Endodermal cell (in vitro differentiated cells): ENCODE measurements around the gene CAP2. TPM values are rescaled to one million over a fixed set of nuclear protein-coding genes. Genes with fewer than 3 reads are reported as not detected.
"Not testable (repeated sequence)": the region's sequence is repeated elsewhere in the genome, so short reads cannot be mapped to it uniquely, and the experiment has no call there.

Experiments used
- DNase-seq: peaks from one replicate; pipeline ENCODE4 v3.0.0-alpha.2; 2017
- H3K27ac ChIP-seq: 2 replicates; pipeline ENCODE4 v1.5.1; 2013; ENCODE audit warnings: mild to moderate bottlenecking, low read depth, low read length, moderate library complexity
- H3K27me3 ChIP-seq: 2 replicates; pipeline ENCODE4 v1.6.1; 2013; ENCODE audit warnings: mild to moderate bottlenecking, low read length, moderate library complexity; ENCODE audit not compliant: insufficient read depth, control insufficient read depth, poor library complexity, severe bottlenecking
- H3K36me3 ChIP-seq: 2 replicates; pipeline ENCODE4 v1.7.0; 2013; ENCODE audit warnings: mild to moderate bottlenecking, low read length, moderate library complexity; ENCODE audit not compliant: control insufficient read depth, insufficient read depth
- H3K4me1 ChIP-seq: one replicate; pipeline ENCODE4 v1.7.0; 2013; ENCODE audit warnings: low read length; ENCODE audit not compliant: control insufficient read depth, insufficient read depth
- H3K4me3 ChIP-seq: 2 replicates; pipeline ENCODE4 v1.5.1; 2013; ENCODE audit warnings: mild to moderate bottlenecking, low read length, moderate library complexity
- H3K9ac ChIP-seq: 2 replicates; pipeline ENCODE4 v1.6.1; 2013; ENCODE audit warnings: mild to moderate bottlenecking, low read length, moderate library complexity; ENCODE audit not compliant: poor library complexity, severe bottlenecking; ENCODE audit errors: extremely low read depth
- H3K9me3 ChIP-seq: 2 replicates; pipeline ENCODE4 v1.6.1; 2013; ENCODE audit warnings: mild to moderate bottlenecking, low read length, moderate library complexity; ENCODE audit not compliant: control insufficient read depth
- H3K27ac Mint-ChIP-seq: 2 replicates; pipeline ENCODE4 v1.8.0; 2020; ENCODE audit warnings: mixed read lengths
- H3K27me3 Mint-ChIP-seq: 2 replicates; pipeline ENCODE4 v1.8.0; 2021; ENCODE audit warnings: mild to moderate bottlenecking, mixed read lengths; ENCODE audit not compliant: insufficient read depth
- H3K36me3 Mint-ChIP-seq: 2 replicates; pipeline ENCODE4 v1.8.0; 2020; ENCODE audit warnings: low read depth, mixed read lengths
- H3K4me1 Mint-ChIP-seq: 2 replicates; pipeline ENCODE4 v1.8.0; 2020; ENCODE audit warnings: mixed read lengths
- H3K4me3 Mint-ChIP-seq: 2 replicates; pipeline ENCODE4 v1.8.0; 2020; ENCODE audit warnings: mild to moderate bottlenecking, moderate library complexity, mixed read lengths
- H3K9me3 Mint-ChIP-seq: 2 replicates; pipeline ENCODE4 v1.8.0; 2020; ENCODE audit warnings: mild to moderate bottlenecking, mixed read lengths
- CTCF ChIP-seq: fragments of 200-600 bp; sonication (generic); conservative IDR thresholded peaks from 2 replicates; pipeline ENCODE4 v1.5.0; 2021; ENCODE audit warnings: antibody characterized with exemption, mild to moderate bottlenecking
- WGBS, 2 experiments: methylation state at CpG; one replicate each; pipeline versions ENCODE4 v1.1.5 to v1.1.7; 2013; ENCODE audit warnings: missing lambda C conversion rate in 2 of 2, mixed read lengths in 1 of 2; ENCODE audit not compliant: insufficient coverage in 1 of 2, insufficient read length in 1 of 2; 5-methylcytosine and 5-hydroxymethylcytosine counted together
- total RNA-seq, 2 donors: library from RNA; stranded (reverse); fragmentation: NEBNext Ultra II Directional in 1 of 2; extraction: Animal tissue kit (Norgen Biotek cat#: 25700) in 1 of 2; gene quantifications; 2 replicates in 1 of 2; 3 replicates in 1 of 2; pipeline ENCODE4 v1.2.1, GENCODE V29; 2021

The CAP2 gene
- total RNA-seq, 2 donors from 2014 or later = 29.8 to 35.9 TPM

GRCh38 chr6:17427617-17428016 is 34.2 kb downstream of the CAP2 start:
- H3K27me3 ChIP-seq = no peaks in the 10 kb centered on the region
- peaks cover 47% of the 10 kb centered on the region for H3K36me3 Mint-ChIP-seq
- 100% methylated on average over 2 of the region's 2 CpGs; no CpG with 5 or more reads in 1 of the 2 experiments for WGBS, 2 experiments
- peaks cover 92% of the 10 kb centered on the region for H3K36me3 ChIP-seq
- no peak overlapping the region for H3K4me3 ChIP-seq
- DNase-seq = no peak
- H3K9ac ChIP-seq = no peak overlapping the region
- H3K27ac ChIP-seq = no peak overlapping the region
- peaks cover 8% of the 10 kb centered on the region for H3K4me1 ChIP-seq
- no peak for TF ChIP-seq CTCF
- peaks cover 23% of the 10 kb centered on the region for H3K4me1 Mint-ChIP-seq
- no peak overlapping the region for H3K4me3 Mint-ChIP-seq
- no peak overlapping the region for H3K27ac Mint-ChIP-seq
- no peaks in the 10 kb centered on the region for H3K9me3 ChIP-seq
- no peaks in the 10 kb centered on the region for H3K27me3 Mint-ChIP-seq
- H3K9me3 Mint-ChIP-seq = no peaks in the 10 kb centered on the region

GRCh38 chr6:17428595-17429120 is 35.3 kb downstream of the CAP2 start:
- WGBS, 2 experiments = 90 to 93% methylated on average over 2 to 3 of the region's 5 CpGs
- H3K27ac Mint-ChIP-seq, H3K4me3 Mint-ChIP-seq, H3K9me3 Mint-ChIP-seq, H3K9ac ChIP-seq, H3K4me1 ChIP-seq, H3K27me3 Mint-ChIP-seq, H3K9me3 ChIP-seq, H3K27me3 ChIP-seq, H3K27ac ChIP-seq, H3K4me3 ChIP-seq, DNase-seq: not testable (repeated sequence)
- peaks cover 91% of the 10 kb centered on the region for H3K36me3 ChIP-seq
- peaks cover 25% of the 10 kb centered on the region for H3K4me1 Mint-ChIP-seq
- H3K36me3 Mint-ChIP-seq = peaks cover 48% of the 10 kb centered on the region

GRCh38 chr6:17429383-17430061 is 36.1 kb downstream of the CAP2 start:
- Mint-ChIP-seq H3K4me3 (no peak overlapping the region), H3K27ac (no peak overlapping the region), H3K4me1 (peaks cover 23% of the 10 kb centered on the region), H3K9me3 (peaks cover 4% of the 10 kb centered on the region), H3K27me3 (no peaks in the 10 kb centered on the region), H3K36me3 (peaks cover 52% of the 10 kb centered on the region)
- H3K27ac ChIP-seq = no peak overlapping the region
- H3K36me3 ChIP-seq = peaks cover 90% of the 10 kb centered on the region
- no peak overlapping the region for H3K9ac ChIP-seq
- H3K4me1 ChIP-seq = peaks cover 8% of the 10 kb centered on the region
- no peak for TF ChIP-seq CTCF
- no peak for DNase-seq
- H3K9me3 ChIP-seq = peaks cover 11% of the 10 kb centered on the region
- no peak overlapping the region for H3K4me3 ChIP-seq
- WGBS, 2 experiments = 97% methylated on average over 3 of the region's 3 CpGs
- H3K27me3 ChIP-seq = no peaks in the 10 kb centered on the region
